Coronary artery (tissue), 2 donors: Measurements from ENCODE around the gene KLF16.

Source experiments
- DNase-seq: peaks from one replicate; pipeline ENCODE4 v3.0.0-alpha.2; 2017; ENCODE audit warnings: low spot score
- H3K27ac ChIP-seq, 2 donors: fragments of 200-600 bp; sonication (generic); one replicate each; pipeline ENCODE4 v1.5.1; 2016 to 2019
- H3K4me3 ChIP-seq: fragments of 200-600 bp; sonication (generic); 2 replicates; pipeline ENCODE4 v1.5.1; 2016; ENCODE audit warnings: mild to moderate bottlenecking, moderate library complexity
- TF ChIP-seq, protein P1 (sequence below): fragments of 200-600 bp; sonication (generic); IDR thresholded peaks from one replicate; pipeline ENCODE4 v1.5.1; 2019; ENCODE audit warnings: antibody characterized with exemption

Gene KLF16

DNA sequence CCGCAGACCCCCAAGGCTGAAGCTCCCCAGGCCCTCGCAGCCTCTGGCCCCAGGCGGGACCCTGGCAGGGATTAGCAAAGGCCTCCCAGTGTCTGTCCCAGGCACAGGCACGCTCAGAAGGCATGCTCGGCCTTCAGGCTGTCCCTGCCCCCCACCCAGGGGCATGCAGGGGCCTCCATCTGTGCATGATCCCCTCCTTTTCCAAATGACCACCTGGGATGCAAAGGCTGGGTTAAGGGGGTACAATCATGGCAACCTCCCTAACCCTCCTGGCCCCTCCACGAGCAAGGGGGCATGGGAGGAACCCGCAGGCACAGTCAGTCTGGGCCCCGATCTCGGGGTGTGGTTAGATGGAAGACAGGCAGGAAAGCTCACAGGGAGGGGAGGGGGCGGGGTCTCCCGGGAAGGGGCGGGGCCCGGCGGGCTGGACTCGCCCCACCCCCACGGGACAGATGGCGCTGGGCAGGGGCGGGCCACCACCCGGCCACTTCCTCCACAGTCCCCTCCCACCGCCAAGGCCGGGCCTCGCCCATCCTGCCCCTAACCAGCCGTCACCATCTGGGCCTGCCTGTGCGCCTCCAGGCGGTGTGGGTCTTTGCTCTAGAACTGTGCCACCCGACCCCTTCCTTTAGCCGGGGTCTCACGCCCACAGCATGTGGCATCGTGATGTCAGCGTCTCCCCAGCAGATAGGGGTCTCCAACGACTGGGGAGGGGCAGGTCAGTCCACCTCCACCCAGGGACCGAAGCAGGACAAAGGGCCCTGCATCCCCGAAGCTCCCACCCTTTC lies 8.1 kb downstream of the KLF16 start:
- TF ChIP-seq, protein P1, sequence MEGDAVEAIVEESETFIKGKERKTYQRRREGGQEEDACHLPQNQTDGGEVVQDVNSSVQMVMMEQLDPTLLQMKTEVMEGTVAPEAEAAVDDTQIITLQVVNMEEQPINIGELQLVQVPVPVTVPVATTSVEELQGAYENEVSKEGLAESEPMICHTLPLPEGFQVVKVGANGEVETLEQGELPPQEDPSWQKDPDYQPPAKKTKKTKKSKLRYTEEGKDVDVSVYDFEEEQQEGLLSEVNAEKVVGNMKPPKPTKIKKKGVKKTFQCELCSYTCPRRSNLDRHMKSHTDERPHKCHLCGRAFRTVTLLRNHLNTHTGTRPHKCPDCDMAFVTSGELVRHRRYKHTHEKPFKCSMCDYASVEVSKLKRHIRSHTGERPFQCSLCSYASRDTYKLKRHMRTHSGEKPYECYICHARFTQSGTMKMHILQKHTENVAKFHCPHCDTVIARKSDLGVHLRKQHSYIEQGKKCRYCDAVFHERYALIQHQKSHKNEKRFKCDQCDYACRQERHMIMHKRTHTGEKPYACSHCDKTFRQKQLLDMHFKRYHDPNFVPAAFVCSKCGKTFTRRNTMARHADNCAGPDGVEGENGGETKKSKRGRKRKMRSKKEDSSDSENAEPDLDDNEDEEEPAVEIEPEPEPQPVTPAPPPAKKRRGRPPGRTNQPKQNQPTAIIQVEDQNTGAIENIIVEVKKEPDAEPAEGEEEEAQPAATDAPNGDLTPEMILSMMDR, result no peak
- peak; percentile 89 for DNase-seq
- H3K27ac ChIP-seq, result peak overlapping the region in 1 of 2 donors; percentile 90
- peak overlapping the region; percentile 66 for H3K4me3 ChIP-seq

DNA sequence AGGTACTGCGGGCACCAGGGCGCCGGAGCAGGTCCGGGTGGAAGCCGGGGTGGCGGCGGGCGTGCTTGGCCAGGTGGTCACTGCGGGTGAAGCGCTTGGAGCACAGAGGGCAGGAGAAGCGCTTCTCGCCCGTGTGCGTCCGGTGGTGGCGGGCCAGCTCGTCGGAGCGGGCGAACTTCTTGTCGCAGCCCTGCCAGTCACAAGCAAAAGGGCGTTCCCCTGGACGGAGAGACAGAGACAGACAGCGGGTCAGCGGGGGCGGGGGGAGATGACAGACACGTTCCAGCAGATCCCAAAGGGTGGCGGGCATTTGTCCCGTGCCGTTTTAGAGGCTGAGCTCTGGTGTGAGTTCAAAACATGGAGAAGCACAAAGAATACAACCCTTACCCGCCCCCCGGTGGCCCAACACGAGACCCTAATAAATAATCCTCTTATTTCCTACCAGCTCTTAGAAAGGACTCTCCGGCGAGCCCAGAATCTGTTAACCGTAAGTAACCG lies 8.8 kb downstream of the KLF16 start:
- DNase-seq, result no peak
- H3K4me3 ChIP-seq, result no peak overlapping the region
- TF ChIP-seq, protein P1, result no peak
- H3K27ac ChIP-seq, result peak overlapping the region in 1 of 2 donors; percentile 90

DNA sequence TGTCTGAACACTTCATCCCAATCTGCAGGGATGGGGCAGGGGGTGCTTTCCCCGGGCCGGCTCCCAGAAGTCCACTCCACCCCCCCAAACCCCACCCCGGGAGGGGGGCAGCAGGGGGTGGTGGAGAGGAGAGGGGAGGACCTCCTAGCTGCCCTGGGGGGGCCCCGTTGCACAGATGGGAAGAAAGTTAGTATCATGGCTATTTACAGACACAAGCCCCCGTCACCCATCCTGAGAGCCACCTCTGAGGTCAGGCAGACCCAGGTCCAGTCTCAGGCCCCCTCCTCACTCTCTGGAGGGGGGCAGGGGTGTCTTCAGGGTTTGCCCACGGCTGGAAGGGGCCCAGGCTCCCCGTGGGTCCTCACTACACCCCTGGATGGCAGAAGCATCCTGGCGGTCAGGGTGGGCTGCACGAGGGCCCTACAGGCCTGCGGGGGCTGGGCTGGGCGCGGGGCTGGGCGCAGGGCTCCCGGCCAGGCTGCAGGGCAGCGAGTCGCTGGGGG lies 9.3 kb downstream of the KLF16 start:
- H3K27ac ChIP-seq, result peak overlapping the region in 1 of 2 donors; percentile 90
- DNase-seq, result no peak
- no peak overlapping the region for H3K4me3 ChIP-seq
- TF ChIP-seq, protein P1, result no peak

DNA sequence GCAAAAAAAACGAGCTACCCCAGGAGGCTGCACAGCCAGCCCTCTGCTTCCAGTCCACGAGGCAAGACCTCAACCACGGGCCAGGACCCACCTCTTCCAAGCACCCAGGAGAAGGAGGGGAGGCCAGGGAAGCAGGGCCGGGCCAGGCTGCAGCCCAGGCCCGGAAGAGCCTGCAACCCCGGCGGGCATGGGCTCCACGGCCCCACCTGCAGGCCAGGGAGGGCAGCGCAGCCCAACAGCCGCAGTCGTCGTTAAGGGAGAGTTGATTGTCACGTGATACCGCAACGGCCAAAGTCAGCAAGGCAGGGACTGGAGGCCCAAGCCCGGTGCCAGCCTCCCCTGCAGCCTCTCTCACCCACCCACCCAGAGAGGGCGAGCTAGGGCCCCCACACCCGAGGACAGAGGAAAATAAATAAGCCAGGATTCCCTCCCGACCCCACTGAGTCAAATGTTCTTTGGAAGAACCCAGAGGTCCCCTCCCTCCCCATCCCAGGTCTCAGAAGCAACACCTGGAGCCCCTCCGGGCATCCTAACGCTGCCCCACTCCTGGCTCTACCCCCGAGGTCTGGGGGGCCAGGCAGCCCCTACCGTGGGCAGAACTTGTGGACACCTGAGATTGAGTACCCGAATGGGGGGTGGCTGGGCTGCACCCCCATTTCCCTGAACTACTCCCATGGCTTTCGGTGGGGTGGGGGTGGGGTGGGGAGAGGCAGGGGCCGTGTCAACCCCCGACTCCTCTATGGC lies 9.9 kb downstream of the KLF16 start:
- peak overlapping the region in 1 of 2 donors; percentile 90 for H3K27ac ChIP-seq
- TF ChIP-seq, protein P1, result peak; percentile 77
- DNase-seq, result no peak
- H3K4me3 ChIP-seq, result no peak overlapping the region

DNA sequence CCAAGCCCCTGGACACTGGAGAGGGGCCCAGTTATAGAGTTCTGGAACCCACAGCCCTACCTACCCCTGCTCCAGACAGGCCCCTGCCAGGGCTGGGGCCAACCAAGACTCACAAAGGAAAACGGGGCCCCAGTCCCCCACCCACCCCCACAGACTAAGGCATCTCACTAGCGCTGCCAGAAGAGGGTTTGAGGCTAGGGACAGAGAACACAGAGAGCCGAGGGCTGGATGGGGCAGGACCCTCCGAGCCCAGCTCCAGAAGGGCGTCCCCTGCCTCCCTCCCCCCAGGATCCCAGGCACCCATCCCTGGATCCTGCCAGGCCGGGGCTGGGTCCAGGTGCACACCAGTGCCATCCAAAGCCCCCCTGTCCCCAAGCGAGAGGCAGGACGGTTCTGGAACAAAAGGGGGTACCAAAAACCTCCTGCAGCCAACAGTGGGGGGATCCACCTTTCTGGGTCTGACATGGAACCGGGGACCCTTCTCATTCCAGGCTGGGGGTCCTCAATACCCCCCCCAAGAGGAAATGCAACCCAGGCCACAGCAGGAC lies 10.7 kb downstream of the KLF16 start:
- DNase-seq, result no peak
- TF ChIP-seq, protein P1, result no peak
- Histone ChIP-seq H3K27ac (no peak overlapping the region), H3K4me3 (no peak overlapping the region)

DNA sequence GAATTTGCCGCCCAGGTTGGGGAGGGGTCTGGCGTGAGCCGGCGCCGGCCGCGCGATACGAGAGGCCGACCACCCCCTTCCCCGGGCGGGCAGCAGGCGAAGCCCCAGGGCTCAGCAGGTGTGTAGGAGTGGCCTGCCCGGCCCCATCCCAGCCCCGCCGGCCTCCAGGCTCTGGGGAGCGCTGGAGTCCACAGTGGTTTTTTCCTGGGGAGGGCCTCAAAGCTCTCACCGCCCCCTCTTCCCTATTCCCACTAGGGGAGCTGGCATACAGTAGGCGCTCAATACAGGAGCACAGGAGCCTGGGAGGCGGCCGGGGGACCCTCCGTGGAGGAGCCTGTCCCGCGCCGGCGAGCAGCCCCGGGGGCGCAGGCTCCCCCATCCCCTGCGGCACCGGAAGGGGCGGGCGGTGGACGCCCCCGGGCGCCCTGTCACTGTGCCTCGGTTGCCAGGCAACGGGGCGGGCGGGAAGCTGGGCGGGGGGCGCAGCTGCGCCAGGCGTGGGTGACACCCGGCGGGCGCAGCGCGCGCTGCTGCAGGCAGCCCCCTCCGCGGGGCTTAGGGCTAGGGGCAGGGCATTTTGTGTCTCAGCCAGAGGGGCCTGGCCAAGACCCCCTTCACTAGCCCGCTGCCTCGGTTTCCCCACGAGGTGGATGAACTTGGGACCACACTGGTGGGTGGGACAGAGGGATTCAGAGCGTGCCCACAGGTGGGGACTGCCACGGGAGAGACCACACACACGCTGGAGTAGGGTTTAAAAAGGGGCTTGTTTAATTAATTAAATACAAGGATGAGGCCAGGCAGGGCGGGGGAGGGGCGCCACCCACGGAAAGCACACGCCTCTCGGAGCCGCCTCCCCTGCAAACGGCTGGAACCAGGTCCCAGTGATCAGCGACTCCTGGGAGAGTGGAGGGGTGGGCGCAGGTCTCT lies 11.5 kb downstream of the KLF16 start:
- H3K4me3 ChIP-seq, result no peak overlapping the region
- TF ChIP-seq, protein P1, result no peak
- H3K27ac ChIP-seq, result no peak overlapping the region
- DNase-seq, result no peak
